Left ventricle myocardium inferior (tissue), 1 donor: Measurements from ENCODE around the gene PALLD. TPM values are rescaled to one million over a fixed set of nuclear protein-coding genes. Genes with fewer than 3 reads are reported as not detected.

ENCODE experiments used
- DNase-seq: peaks from one replicate; pipeline ENCODE4 v3.0.0-alpha.2; 2020
- H3K27ac ChIP-seq: fragments of 200-600 bp; replicated peaks from 2 replicates; pipeline ENCODE4 v1.8.0; 2021
- H3K27me3 ChIP-seq: fragments of 200-600 bp; 2 replicates; pipeline ENCODE4 v1.8.0; 2021; ENCODE audit warnings: low read depth
- H3K36me3 ChIP-seq: fragments of 200-600 bp; 2 replicates; pipeline ENCODE4 v1.8.0; 2021
- H3K4me1 ChIP-seq: fragments of 200-600 bp; 2 replicates; pipeline ENCODE4 v1.8.0; 2021
- H3K4me3 ChIP-seq: fragments of 200-600 bp; 2 replicates; pipeline ENCODE4 v1.8.0; 2021; ENCODE audit warnings: mild to moderate bottlenecking, moderate library complexity
- H3K9me3 ChIP-seq: fragments of 200-600 bp; replicated peaks from 2 replicates; pipeline ENCODE4 v1.8.0; 2021
- CTCF ChIP-seq: fragments of 200-600 bp; IDR thresholded peaks from 2 replicates; pipeline ENCODE4 v1.8.0; 2021; ENCODE audit warnings: antibody characterized with exemption, mild to moderate bottlenecking, borderline replicate concordance
- intact Hi-C: fragments of 100-400 bp; cut with micrococcal nuclease; formaldehyde crosslinking; loops from one replicate; pipeline ENCODE4 v1.11.0; 2022
- total RNA-seq: library from RNA; stranded (reverse); fragmentation: NEBNext Ultra II Directional; extraction: Animal tissue kit (Norgen Biotek cat#: 25700); gene quantifications from one replicate; pipeline ENCODE4 v1.2.1, GENCODE V29; 2021
- donor health status: DM: no; HTN: yes; CAD: no; lungs with severe emphysema.

The PALLD gene
- total RNA-seq, 1 donor from 2014 or later: 871 TPM

GRCh38 chr4:168487282-168488035 lies 9.4 kb upstream of the PALLD start:
- no peak overlapping the region for H3K27ac ChIP-seq
- intact Hi-C loops: no loop called here
- H3K27me3 ChIP-seq: no peaks in the 10 kb centered on the region
- H3K4me3 ChIP-seq: no peak overlapping the region
- no peaks in the 10 kb centered on the region for H3K9me3 ChIP-seq
- no peak for TF ChIP-seq CTCF
- no peak for DNase-seq
- H3K36me3 ChIP-seq: no peaks in the 10 kb centered on the region
- H3K4me1 ChIP-seq: peaks cover 22% of the 10 kb centered on the region

GRCh38 chr4:168488869-168489274 lies 8.0 kb upstream of the PALLD start:
- no peak for TF ChIP-seq CTCF
- intact Hi-C loops: no loop called here
- Histone ChIP-seq H3K4me1 (peaks cover 20% of the 10 kb centered on the region), H3K27me3 (no peaks in the 10 kb centered on the region), H3K27ac (peak overlapping the region; percentile 78), H3K36me3 (no peaks in the 10 kb centered on the region), H3K9me3 (no peaks in the 10 kb centered on the region), H3K4me3 (peak overlapping the region; percentile 27)
- no peak for DNase-seq

- Histone ChIP-seq H3K4me1 (peaks cover 20% of the 10 kb centered on the region), H3K4me3 (peak overlapping the region; percentile 27), H3K27me3 (no peaks in the 10 kb centered on the region), H3K27ac (peak overlapping the region; percentile 78), H3K9me3 (no peaks in the 10 kb centered on the region), H3K36me3 (no peaks in the 10 kb centered on the region)
- intact Hi-C loops: no loop called here
- no peak for DNase-seq
- TF ChIP-seq CTCF: no peak
Measured at GRCh38 chr4:168489616-168490015, 7.2 kb upstream of the PALLD start.

GRCh38 chr4:168490711-168491110 lies 6.1 kb upstream of the PALLD start:
- Histone ChIP-seq H3K36me3 (no peaks in the 10 kb centered on the region), H3K27ac (no peak overlapping the region), H3K9me3 (no peaks in the 10 kb centered on the region), H3K4me3 (no peak overlapping the region), H3K27me3 (no peaks in the 10 kb centered on the region), H3K4me1 (peaks cover 20% of the 10 kb centered on the region)
- intact Hi-C loops: no loop called here
- DNase-seq: no peak
- TF ChIP-seq CTCF: no peak

- H3K36me3 ChIP-seq: no peaks in the 10 kb centered on the region
- no peaks in the 10 kb centered on the region for H3K9me3 ChIP-seq
- DNase-seq: no peak
- H3K27me3 ChIP-seq: no peaks in the 10 kb centered on the region
- no peak overlapping the region for H3K27ac ChIP-seq
- intact Hi-C loops: no loop called here
- TF ChIP-seq CTCF: no peak
- peaks cover 22% of the 10 kb centered on the region for H3K4me1 ChIP-seq
- no peak overlapping the region for H3K4me3 ChIP-seq
Measured at GRCh38 chr4:168491563-168491962, 5.3 kb upstream of the PALLD start.
